GM20000 (cell line): ENCODE results near the gene FBLN5.

Source experiments
- DNase-seq: peaks from one replicate; pipeline ENCODE4 v3.0.0; 2012; ENCODE audit warnings: low spot score
- TF ChIP-seq, protein P1 (sequence below): IDR thresholded peaks from 2 replicates; pipeline ENCODE4 v1.5.1; 2012; ENCODE audit warnings: mild to moderate bottlenecking, control low read depth; ENCODE audit errors: extremely low read depth, missing control alignments

FBLN5 gene

DNA sequence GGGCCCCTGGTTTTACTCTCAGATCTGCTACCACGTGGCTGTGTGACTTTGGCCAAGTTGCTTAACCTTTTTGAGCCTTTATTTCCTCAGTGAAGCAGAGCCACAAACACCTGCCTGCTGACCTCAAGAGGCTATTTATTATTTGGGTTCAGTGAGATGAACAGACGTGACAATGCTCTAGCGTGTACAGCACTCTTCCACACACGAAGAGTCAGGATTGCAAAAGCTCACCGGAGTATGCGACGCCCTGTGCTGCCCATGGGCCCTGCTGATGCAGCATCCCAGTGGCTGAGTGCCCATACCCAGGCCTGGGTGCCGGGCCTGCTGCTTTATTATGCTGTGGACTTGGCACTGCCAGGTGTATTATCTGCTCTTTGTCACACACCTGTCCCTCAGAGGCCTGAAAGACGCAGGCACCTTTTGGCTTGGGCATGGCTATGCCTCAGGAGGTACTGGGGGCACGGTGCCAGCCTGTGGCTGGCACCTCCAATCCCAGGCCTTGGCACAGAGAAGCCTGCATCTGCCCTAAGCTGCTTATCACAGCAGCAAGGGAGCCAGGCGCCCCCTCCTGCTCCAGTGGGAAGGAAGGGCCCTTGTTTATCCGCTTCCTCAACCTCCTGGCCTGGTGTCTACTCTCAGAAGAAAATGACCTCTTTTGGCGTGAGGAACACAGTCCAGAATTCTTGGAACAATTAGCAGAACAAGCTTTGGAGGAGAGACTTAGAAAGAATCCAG lies 57.9 kb downstream of the FBLN5 start:
- no peak for DNase-seq
- TF ChIP-seq, protein P1, sequence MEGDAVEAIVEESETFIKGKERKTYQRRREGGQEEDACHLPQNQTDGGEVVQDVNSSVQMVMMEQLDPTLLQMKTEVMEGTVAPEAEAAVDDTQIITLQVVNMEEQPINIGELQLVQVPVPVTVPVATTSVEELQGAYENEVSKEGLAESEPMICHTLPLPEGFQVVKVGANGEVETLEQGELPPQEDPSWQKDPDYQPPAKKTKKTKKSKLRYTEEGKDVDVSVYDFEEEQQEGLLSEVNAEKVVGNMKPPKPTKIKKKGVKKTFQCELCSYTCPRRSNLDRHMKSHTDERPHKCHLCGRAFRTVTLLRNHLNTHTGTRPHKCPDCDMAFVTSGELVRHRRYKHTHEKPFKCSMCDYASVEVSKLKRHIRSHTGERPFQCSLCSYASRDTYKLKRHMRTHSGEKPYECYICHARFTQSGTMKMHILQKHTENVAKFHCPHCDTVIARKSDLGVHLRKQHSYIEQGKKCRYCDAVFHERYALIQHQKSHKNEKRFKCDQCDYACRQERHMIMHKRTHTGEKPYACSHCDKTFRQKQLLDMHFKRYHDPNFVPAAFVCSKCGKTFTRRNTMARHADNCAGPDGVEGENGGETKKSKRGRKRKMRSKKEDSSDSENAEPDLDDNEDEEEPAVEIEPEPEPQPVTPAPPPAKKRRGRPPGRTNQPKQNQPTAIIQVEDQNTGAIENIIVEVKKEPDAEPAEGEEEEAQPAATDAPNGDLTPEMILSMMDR, result no peak

GRCh38 chr14:91888641-91889476 lies 58.6 kb downstream of the FBLN5 start:
- no peak for DNase-seq
- TF ChIP-seq, protein P1, result no peak

DNA sequence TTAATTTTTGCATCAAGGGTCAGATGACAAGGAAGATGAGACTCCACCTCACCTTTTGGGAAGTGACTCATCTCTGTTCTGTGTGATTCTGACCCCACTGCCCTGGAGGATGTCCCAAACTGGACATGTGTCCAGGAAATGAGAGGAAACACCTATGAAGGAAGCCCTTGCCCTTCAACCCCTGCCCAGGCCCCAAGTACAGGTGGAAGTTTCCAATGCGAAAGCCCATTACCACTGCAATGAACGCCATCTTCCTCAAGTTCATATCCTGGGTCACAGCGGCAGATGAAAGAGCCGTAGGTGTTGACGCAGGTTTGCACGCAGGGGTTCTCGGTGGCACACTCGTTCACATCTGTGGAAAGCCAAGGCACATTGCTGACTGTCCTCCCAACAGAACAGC lies 60.5 kb downstream of the FBLN5 start:
- DNase-seq, result no peak
- TF ChIP-seq, protein P1, result no peak

- TF ChIP-seq, protein P1, result no peak
- DNase-seq, result no peak
These were observed 61.7 kb downstream of the FBLN5 start for GRCh38 chr14:91885839-91886238.

DNA sequence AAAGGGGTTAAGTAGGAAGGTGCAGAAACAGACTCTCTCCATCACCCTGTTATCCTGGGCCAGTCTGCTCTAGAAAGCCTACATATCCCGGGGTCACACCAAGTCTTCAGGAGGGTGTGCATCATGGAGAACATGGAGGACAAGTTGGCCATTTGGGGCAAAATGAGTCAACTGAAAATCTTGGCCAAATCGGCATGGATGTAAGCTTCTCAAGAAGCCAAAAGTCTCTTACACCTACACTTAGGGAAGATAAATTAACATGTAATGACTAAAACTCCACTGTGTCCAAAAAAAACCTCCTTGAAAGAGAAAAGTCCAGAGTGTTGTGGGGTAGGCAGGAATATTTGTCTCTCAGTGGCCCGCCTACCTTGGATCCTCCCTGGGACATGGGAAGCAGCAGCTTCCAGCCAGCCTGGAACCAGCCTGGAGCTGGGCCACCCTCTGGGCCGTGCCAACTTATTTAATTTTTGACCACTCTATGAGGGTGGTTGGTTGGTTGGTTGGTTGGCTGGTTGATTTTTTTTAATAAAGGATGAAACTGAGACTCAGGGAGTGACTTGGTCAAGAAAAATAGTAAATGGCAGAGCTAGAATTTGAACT lies 62.3 kb downstream of the FBLN5 start:
- no peak for DNase-seq
- TF ChIP-seq, protein P1, result no peak

DNA sequence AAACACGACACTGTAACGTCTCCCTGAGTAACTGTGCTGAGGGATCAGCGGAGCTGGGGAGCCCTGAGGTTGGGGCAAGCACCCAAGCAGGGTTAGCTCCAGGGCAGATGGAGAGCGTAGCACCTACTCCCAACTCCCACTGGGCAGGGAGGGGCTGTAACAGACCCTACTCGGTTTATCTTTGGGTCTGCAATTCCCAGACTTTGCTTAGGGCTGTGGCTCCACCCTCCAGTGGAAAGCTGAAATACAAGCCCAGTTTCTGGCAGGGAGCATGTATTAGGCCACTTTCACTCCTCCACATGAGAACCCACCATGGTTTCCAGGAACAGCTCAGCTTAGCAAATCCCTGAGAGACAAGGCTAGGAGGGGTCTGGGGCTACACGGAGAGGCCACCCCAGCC lies 62.8 kb downstream of the FBLN5 start:
- TF ChIP-seq, protein P1, result no peak
- no peak for DNase-seq

GRCh38 chr14:91883753-91884152 lies 63.7 kb downstream of the FBLN5 start:
- TF ChIP-seq, protein P1, result no peak

More at GRCh38 chr14:91883753-91884152, 63.7 kb downstream of the FBLN5 start:
- DNase-seq, result no peak
